Ramos (cell line): ENCODE data around the gene PTPRH.
"Not testable (repeated sequence)": the region's sequence is repeated elsewhere in the genome, so short reads cannot be mapped to it uniquely, and the experiment has no call there.

Experiments used
- in situ Hi-C: fragments of 300-500 bp; cut with MboI; formaldehyde crosslinking; loops from one replicate; pipeline ENCODE4 v1.14.3; 2022; ENCODE audit warnings: low sequenced_read_pairs; ENCODE audit not compliant: unreplicated experiment

Gene PTPRH

DNA sequence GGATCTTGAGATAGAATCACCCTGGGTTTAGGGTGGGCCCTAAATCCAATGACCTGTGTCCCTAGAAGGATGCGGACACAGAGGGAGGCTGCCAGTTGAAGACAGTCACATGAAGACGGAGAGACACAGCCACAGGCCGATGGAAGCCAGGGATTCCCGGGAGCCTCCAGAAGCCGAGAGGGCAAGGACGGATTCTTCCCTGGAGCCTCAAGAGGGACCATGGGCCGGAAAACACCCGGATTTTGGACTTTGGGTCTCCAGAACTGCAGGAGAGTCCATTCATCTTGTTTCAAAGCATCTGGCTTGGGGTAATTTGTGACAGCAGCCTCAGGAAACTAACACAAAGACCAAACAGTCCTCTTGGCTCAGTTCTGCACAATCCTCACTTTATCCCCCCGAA is 17.0 kb upstream of the PTPRH start:
- in situ Hi-C loops, result no loop called here

DNA sequence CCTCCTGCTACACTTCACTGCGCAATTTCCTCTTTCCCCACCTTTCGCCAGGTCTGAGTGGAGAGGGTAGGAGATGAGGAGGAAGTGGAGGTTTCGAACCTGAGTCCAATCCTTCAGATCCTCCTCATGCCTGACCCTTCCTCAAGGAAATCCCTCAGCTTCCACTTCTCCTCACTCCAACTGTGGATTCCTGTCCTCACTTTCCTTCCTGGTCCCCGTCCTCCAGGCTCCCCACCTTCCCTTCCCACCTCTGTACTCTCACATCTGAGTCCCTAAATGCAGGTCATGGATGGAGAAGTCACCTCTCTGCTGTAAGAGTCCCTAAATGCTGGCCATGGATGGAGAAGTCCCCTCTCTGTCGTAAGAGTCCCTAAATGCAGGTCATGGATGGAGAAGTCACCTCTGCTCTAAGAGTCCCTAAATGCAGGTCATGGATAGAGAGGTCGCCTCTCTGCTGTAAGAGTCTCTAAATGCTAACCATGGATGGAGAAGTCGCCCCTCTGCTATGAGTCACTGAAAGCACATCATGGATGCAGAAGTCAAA is 16.2 kb upstream of the PTPRH start:
- in situ Hi-C loops, result no loop called here

DNA sequence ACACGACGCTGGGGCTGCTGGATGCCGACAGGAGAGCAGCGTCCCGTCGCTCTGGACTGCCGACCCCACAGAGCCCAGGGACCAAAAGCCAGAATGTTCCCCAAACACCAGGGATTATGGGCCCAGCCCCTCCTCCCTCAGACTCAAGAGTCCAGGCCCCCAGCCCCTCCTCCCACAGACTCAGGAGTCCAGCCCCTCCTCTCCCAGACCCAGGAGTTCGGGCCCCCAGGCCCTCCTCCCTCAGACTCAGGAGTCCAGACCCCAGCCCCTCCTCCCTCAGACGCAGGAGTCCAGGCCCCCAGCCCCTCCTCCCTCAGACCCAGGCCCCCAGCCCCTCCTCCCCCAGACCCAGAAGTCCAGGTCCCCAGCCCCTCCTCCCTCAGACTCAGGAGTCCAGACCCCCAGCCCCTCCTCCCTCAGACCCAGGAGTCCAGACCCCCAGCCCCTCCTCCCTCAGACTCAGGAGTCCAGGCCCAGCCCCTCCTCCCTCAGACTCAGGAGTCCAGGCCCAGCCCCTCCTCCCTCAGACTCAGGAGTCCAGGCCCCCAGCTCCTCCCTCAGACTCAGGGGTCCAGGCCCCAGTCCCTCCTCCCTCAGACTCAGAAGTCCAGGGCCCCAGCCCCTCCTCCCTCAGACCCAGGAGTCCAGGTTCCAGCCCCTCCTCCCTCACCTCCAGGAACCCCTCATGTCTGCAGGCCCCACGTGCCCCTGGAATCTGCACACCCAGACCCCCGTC is 15.5 kb upstream of the PTPRH start:
- in situ Hi-C loops, result loop anchor here (5.0 kb wide), 1 partner anchor 72 kb away; no protein-coding TSS in a partner anchor

DNA sequence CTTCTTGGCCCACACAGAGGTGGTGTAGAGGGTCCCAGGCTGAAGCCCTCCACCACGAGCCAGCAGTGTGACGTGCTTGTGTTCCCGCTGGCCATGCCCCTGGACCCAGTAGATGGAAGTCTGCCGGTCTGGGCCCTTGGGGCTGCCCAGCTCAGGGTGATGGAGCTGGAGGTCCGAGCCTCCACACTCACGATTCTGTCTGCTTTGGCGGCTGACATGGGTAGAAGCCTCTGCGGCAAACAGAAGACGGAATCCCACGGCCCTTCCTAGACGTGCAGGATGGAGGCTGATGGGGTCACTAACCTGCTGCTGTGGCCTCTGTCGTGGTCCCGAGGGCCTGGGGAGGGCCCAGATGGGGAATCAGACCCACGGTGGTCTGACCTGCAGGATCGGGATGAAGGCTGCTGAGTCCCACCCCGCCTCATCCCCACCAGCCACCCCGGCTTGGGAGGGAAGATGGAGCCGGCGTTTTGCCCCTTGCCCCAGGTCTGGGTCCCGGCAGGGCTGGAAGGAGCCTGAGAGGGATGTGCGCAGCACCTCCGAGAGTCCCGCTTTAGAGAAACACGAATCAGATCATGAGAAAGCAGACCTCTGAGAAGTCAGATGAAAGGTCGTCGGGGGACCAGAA is 14.9 kb upstream of the PTPRH start:
- in situ Hi-C loops, result loop anchor here (5.0 kb wide), 1 partner anchor 73 kb away; no protein-coding TSS in a partner anchor

DNA sequence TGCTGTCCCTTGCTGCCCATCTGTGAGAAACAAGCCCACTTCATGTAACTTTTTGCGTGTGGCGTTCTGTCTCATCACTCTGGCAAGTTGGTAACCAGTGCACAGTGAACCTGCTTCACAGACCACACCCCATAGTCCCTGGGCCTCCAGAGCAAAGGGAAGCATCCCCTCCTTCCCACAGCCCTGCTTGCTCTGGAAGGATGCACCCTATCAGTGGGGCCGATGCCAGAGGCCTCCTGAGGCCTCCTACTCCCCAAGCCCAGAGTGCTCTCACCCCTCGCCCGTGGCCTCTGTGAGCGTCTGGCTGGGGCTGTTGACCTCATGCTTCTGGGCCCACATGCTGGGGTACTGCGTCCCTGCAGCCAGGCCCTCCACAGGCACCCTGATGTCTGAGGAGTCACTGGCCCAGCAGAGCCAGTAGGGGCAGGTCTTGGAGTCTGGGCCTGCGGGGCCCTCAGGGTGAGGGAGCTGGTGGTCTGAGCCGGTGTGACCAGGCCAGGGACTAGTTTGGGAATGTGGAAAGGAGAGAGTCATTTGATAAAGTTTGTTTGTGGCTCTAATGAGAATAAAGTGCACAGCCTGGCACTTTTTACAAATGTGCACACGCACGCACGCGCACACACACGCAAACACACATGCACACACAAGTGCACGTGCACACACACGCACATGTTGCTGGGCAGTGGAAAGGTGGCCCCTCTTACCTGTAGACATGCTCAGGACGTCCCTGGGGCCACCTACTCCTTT is 14.2 kb upstream of the PTPRH start:
- in situ Hi-C loops, result loop anchor here (5.0 kb wide), 1 partner anchor 74 kb away; no protein-coding TSS in a partner anchor

DNA sequence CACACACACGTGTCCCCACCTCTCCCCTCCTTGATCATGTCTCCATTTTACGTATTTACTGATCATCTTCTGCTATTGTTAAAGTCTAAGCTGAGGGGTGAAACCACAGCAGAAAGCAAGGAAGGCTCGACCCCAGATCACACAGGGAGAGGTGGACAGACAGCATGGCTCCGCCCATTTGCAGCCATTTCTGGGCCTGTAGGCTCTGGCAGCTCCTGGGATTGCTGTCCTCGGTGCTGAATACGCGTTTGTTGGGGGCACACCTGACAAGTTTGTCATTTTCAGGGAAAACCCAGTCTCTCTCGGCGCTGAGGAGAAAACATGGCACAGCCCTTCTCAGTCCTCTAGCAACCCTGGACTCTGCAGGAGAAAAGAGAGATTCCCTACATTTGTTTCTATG is 11.2 kb upstream of the PTPRH start:
- in situ Hi-C loops, result loop anchor here (5.0 kb wide), 1 partner anchor 77 kb away; no protein-coding TSS in a partner anchor

DNA sequence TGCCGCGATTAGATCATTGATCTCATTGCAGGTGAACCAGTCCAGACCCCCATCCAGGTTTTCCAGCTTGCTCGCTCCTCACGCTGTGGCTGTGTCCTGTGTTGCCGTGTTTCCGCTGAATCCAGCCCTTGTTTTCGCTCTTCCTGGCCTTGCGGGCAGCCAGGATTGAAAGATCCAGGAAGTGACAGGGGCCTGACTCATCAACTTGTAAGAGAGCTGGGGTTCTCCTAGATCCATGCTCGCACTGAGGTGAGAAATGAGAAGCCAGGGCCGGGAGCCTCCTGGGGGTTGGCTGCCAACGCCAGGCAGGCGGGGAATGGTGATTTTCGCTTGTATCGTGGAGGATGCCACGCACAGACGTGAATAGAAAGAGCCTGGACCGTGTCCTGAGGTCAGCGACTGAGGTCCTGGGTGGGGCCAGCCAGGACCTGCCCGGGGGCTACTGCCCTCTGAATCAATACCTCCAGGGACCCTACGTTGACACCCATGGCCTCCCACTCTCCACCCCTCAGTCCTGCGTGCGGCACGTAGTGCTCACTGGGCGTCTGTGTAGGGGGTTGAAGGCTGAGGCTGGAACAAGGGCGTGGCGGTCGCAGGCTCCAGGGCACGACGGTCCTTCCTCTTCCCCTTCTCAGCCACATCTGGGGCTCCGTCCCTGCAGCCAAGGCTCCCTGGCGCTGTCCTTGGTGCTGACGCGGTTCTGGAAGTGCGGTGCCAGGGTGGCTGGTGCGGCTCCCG is 7.3 kb upstream of the PTPRH start:
- in situ Hi-C loops, result no loop called here

DNA sequence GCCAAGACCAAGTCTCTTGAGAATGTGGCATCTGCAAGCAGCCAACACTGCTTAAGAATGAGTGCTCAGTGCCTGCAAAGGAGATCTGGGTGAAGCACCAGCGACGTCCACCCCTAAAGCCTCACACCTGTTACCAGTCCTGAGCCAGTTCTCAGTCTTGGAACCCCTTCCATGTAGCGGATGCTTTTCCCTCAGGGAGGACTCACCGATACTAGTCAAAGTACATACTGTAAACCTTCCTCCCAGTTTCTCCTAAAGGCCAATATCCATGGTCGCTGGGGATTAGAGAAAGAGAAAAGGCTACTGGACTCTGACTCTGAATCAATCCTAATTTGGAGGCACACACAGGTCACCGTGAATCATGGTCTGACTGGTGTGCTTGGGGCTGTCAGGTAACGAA is 4.2 kb upstream of the PTPRH start:
- in situ Hi-C loops, result loop anchor here (5.0 kb wide), 1 partner anchor 204 kb away; no protein-coding TSS in a partner anchor

DNA sequence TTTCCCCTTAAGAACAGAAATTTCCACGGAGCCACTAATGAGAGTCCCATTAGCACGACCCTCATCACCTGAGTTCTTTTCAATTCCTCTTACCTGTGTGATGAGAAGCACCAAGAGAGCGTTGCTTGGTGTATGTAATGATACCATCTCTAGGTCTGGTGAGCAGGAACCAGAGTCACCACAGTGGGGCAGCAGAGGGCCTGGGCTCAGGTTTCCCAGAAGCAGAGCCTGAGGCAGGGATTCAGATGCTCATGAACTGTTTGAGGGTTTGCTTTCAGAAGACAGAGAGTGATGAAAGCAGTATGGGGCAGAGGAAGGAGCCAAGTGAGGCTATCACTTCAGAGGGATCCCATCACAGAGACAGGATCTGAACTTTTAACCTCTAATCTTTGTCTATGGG is 3.1 kb upstream of the PTPRH start:
- in situ Hi-C loops, result loop anchor here (5.0 kb wide), 1 partner anchor 205 kb away; no protein-coding TSS in a partner anchor

DNA sequence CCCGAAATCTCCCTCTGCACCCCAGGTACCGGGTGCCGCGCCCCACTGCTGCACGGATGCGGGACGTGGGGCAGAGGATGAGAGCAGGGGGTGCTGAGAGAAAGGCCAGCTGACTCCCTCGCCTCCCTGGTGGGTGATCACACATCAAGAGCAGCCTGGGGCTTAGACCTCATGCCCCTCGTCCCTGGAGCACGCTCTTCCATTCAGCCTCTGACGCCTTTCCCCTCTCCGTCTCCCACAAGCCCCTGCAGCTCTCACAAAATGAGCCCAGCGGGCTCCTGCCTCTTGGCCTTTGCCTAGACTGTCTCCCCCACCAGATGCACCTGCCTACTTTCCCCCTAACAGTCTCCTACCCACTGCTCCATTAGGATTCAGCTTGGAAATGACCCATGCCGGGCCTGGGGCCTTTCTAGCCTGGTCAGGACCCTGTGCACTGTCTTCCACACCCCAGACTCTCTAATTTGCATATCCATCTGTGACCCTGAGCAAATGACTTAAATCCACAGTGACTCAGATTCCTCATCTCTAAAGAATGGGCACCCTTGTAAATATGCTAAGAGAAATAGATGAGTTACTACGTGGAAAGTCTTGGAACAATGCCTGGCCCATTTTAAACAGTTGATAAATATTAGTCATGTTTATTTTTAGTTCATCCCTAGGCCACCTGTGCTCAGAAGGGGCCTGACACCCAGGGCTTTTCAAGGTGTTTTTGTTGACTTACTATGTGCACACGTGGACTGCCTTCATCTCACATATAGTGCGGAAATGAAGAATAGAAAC is 582 bp upstream of the PTPRH start:
- in situ Hi-C loops, result loop anchor here (5.0 kb wide), 1 partner anchor 207 kb away; no protein-coding TSS in a partner anchor

DNA sequence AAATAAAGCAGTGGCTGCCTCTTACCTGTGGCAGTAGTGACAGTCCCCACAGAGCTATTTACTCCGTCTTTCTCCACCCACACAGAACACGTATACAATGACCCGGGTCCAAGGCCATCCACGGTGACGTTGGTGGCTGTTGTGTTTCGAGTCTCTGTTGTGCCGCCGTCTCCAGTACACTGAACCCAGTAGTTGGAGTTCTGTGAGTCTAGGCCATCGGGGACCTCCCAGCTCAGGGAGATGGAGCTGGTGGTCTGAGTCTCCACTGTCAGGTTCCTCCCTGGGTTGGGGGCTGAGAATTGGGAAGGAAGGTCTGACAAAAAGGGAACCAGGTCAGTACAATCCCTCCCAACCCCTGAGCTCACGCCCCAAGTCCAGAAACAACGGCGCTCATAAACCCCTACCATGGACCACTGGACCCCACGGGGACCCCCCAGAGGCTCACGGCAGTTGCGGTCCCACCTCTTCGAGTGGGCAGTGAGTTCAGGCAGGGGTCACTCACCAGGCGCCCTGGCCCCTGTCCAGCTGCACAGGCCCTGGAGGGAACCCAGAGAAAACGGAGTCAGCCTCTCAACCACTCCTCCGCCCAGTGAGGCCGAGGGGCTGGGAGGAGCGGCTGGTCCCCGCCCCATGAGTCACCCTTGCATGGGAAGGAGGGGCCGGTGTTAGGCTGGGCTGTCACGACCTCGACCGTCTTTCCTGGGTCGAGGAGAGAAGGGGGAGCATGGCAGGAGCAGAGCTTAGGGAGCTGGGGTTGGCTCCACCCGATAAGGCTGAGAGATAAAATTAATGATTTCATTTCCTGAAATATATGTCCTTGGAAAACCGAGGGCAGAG is 2.4 kb downstream of the PTPRH start:
- in situ Hi-C loops, result no loop called here

DNA sequence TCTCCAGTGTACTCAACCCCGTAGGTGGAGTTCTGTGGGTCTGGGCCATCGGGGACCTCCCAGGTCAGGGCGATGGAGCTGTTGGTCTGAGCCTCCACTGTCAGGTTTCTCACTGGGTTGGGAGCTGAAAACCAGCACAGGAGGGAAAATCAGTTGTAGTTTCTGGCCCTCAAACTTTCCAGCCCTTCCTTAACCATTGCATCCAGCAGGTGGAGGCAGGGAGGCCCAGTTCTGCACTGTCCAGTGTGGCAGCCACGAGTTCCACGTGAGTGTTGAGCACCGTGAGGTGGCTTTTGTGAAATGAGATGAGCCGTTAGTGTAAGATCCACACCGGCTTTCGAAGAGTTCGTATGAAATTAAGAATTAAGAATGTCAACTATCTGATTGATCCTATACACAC is 7.1 kb downstream of the PTPRH start:
- in situ Hi-C loops, result not testable (repeated sequence)

DNA sequence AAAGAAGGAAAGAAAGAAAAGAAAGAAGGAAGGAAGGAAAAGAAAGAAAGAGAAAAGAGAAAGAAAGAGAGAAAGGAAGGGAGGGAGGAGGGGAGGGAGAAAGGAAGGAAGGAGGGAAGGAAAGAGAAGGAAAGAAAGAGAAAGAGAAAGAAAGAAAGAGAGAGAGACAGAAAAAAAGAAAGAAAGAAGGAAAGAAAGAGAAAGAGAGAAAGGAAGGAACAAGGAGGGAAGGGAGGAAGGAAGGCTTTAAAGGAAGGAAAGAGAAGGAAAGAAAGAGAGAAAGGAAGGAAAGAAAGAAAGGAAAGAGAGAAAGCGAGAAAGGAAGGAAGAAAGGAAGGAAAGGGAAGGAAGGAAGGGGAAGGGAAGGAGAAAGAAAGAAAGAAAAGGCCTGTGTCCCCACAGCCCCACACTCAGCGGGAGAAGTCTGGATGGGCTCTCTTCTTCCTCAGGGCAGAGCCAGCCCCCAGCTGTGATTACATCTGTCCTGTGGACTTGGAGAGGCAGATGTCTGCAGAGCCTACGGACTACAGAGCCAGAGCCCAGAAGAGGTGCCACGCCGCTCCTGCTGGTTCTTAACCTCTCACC is 9.6 kb downstream of the PTPRH start:
- in situ Hi-C loops, result no loop called here

DNA sequence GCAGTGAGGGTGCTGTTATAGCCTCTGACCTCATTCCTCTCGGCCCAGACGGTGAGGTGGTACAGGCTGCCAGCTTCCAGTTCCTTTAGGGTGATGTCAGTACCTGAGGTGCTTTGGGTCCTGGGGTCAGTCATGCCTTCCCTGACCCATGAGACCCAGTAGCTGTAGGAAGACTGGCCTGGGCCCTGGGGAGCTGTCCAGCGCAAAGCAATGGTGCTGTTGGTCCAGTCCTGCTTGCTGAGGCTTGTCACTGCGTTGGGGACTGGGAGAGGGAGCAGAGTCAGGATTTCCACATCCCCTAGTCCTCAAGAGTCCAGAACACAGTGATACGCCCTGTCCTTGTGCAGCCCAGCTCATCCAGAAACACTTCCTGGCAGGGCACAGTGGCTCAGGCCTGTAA is 10.7 kb downstream of the PTPRH start:
- in situ Hi-C loops, result no loop called here

DNA sequence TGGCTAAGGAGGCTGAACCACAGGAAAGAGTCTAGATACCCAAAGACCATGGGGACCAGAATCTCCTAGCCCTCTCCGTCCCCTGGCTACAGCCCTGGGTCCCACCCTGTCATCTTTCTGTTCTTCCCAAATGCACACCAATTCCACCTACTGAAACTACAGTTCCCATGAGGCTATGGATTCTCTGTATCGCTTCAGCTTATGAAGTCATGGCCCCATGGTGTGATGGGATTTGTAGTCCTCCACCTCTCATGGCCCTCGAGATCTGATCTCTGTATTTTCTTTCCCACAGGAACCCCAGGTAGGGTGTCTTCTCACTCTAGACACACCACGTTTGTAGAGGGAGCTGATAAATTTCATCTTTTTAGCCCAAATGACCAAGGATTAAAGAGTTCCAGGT is 11.8 kb downstream of the PTPRH start:
- in situ Hi-C loops, result no loop called here

DNA sequence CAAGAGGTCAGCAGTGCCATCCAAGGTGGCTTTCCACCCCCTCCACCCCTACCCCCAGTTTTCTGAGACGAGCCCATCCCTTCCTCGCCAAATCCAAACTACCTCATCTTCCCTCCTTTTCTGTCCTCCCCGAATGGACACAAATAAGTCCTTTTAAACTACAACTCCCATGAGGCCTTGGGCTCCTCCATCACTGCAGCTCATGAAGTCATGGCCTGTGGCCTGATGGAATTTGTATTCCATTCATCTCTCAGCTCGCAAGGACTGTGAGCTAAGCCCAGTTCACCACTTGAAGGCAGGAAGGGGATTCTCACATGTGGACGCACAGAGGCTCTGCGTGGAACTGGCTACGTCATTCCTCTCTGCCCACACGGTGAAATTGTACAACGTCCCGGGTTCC is 12.5 kb downstream of the PTPRH start:
- in situ Hi-C loops, result no loop called here

DNA sequence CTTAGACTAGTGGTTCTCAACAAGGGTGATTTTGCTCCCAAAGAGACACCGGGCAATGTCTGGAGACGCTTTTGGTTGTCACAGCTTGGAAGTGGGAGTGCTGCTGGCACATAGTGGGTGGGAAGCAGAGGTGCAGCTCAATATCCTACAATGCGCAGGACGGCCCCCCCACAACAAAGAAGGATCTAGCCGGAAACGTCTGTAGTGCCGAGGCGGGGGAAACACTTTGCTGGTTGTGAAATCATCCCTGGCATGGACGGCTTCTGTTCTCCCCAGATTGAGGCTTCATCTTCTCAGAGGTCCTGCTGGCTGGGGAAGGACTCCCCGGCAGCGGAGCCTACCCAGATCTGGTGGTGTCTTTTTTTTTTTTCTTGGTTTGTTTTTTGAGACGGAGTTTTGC is 15.8 kb downstream of the PTPRH start:
- in situ Hi-C loops, result no loop called here

DNA sequence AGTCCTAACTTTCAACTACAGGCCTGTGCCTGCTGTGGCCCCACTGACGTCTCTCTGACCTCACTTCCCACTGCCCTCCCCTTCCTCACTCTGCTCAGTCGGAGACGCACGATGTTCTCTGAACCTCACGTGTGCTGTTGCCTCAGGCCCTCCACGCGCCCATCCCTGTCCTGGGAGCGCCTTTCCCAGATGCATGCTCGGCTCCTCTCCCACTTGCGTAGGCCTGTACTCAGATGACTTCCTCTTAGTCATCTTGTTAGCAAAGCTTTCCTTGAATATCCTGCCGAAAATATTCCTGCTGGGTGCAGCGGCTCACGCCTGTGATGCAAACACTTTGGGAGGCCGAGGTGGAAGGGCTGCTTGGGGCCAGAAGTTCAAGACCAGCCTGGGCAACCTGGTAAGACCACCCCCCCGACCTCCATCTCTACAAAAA is 19.9 kb downstream of the PTPRH start:
- in situ Hi-C loops, result no loop called here
